IPS DF 4.7 (cell line): Measurements from ENCODE around the gene PTPRD.

Source experiments
- DNase-seq: peaks from one replicate; pipeline ENCODE4 v3.0.0-alpha.2; 2013; ENCODE audit warnings: low spot score; ENCODE audit errors: extremely low read depth

The PTPRD gene

DNA sequence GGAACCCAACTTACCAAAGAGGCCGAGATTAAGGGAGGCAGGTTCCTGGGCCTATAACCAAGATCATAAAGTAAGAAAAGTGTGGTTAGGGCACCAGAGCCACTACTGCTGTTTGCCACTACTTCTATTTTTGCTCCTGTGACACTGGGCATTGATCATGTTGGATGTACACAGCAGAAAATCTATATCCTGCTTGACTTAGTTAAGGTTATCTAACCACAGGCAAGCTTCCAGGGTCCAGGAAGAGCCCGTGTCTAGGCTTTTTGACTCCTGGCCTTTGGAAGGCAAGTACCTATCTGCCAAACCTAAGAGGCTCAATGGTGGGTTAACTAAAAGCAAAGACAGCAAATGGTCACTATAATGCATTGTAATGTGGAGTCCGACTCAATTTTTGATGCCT lies 2315.8 kb downstream of the PTPRD start:
- no peak for DNase-seq

DNA sequence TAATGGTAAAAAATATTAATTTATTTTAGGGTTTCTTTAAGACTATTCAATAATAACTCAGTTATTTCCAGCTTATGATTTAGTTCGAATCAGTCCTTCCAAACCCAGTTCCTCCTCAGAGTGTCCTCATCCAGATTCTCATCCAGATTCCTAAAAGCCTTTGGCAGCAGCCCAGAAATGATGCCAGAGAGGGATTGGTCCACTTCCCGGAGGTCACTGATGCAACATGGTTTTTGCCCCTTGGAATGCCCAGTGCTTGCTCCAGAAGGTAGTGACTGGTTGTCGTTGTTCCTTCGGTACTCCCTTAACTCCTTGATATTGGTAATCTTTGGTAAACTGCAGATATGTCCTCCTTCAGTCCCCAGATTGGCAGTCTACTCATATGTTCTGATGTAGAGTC lies 2320.1 kb downstream of the PTPRD start:
- no peak for DNase-seq

DNA sequence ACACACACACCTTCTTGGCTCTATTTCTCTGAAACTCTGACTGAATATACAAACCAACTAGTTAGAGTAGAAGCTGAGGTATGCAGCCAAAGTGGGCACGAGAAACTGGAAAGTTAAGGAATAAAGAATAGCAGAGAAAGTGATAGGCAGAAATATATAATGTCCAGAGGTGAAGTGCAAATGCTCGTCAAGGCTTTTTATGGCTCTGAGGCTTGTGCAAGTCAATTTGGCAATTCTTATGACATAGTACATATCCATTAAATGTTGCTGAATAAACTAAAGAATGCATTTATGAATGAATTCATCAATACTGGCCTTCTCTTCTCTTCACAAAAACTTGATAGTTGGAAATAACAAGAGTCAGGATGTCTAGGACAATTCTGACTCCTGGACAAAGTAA lies 2323.1 kb downstream of the PTPRD start:
- DNase-seq, result no peak

DNA sequence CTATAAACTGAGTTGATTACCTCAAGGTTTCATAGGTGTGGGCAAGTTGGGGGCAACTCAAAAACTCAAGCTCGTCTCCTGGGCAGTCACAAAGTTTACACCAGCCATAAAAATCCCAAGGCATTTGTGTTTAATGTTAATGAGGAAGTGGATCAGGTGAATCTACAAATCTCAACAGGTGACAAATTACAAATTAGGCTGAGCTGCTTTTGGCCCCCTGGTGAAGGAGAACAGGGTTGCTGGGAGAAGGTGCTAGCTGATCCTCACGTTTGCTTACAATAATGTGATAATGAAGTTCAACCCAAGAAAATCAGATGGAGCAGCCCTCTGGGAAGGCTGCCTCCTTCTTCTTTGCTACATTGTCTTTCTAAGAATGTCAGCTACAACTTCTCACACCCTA lies 2324.8 kb downstream of the PTPRD start:
- DNase-seq, result no peak

DNA sequence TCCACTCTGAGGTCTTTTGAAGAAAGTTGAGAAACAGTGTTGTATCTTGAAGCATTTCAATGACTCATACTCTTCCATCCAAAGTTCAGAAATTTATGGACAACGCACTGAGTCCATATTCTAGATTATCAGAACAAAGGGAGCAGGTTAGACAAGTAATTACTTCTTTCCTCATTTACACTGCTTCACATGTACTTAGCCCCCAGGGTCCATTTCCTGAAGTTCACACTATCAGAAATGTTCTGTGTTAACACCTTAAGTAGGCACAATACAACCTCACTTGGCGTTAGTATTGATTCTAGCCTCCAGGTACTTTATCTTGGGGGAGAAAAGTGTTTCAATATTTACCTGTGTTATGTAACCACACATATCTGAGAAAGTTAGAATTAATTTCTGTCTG lies 2325.3 kb downstream of the PTPRD start:
- no peak for DNase-seq

DNA sequence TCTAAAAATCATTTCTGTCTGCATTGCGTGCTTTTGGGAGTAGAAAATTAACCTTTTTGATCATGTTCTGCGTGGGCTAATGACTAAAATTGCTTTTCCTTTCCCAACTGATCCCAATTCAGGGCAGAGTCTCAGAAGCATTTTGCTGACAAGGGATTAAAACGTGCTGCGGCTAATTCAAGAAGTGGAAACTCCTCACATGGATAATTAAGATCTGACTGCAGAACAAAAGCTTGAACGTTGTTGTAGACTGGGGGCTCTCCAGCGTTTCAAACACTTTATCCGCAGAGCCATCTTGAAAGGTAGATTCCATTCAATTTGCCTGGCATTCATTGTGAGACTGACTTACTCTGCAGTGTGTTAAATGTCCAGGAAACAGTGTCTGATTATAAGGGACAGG lies 2327.9 kb downstream of the PTPRD start:
- no peak for DNase-seq

DNA sequence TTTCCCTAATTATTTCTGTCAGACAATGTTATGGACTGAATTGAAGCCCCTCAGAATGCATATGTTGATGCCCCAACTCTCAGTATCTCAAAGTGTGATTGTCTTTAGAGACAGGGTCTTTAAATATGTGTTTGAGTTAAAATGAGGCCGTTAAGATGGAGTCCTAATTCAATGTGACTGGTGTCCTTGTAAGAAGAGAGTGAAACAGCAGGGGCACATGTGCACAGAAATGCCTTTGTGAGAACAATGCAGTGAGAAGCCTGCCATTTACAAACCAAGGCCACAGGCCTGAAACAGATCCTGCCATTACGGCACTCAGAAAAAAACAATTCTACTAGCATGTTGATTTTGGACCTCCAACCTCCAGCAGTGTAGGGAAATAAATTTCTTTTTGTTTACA lies 2330.3 kb downstream of the PTPRD start:
- DNase-seq, result no peak

DNA sequence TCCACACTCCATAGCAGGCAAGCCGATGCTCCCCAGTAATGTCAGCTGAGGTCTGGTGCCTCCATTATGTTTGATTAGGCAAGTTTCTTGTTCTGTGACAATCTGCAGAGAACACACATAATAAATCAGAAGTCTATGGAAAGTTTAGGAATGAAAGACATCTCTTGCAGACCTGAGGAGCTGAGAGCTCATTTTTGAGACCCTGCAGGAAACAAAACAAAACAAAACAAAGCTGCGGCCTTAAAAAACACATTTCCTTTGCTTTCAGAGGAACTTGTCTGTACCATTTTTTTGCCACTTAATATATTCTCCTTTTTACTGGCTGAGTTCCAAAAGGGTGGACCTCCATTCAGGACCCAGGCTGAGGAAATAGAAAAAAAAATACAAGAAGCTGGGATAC lies 2332.0 kb downstream of the PTPRD start:
- no peak for DNase-seq

DNA sequence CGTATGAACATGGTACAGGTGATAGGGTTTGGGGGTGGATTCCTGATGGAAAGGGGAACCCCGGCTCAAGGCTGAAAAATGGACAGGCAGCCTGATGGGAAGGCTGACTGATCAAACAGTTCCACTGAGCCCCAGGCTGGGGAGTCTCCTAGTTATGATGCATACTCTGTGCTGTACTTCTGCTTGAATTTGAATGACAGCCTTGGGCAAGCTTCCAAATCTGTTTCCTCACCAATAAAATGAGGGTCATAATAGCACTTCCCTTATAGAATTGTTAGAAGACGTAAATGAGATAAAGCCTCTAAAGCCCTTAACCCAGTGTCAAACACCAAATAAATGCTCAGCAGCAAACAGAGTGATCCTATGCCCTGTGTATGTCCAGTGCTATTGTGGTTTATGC lies 2334.8 kb downstream of the PTPRD start:
- no peak for DNase-seq

DNA sequence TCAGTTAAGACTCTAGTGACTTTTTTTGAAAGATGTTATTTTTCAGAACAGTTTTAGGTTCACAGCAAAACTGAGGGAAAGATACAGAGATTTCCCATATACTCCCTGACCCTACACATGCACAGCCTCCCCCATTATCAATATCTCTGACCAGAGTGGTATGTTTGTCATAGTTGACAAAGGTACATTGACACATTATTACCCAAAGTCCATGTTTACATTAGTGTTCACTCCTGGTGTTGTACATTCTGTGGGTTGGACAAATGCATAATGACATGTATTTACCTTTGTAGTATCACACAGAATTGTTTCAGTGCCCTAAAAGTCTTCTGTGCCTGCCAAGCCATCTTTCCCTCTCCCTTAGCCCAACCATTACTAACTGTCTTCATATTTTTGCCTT lies 2342.6 kb downstream of the PTPRD start:
- no peak for DNase-seq

DNA sequence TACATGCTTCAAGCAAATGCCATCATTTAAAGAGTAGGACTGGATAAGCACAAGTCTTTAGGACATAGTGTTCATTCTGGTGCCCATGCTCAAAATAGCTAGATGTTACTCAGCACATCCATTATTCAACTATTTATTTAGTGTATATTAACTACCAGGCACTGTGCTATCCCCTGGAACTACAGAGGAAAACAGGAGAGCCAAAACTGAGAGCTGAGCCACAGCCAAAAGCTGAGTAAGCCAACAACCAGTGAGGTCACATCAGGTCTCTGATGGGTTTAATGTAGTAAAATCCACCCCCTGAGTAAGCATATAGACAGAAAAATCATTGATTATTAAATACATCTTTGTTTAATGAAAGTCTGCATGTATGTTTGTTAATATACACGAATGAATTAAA lies 2343.9 kb downstream of the PTPRD start:
- DNase-seq, result no peak

DNA sequence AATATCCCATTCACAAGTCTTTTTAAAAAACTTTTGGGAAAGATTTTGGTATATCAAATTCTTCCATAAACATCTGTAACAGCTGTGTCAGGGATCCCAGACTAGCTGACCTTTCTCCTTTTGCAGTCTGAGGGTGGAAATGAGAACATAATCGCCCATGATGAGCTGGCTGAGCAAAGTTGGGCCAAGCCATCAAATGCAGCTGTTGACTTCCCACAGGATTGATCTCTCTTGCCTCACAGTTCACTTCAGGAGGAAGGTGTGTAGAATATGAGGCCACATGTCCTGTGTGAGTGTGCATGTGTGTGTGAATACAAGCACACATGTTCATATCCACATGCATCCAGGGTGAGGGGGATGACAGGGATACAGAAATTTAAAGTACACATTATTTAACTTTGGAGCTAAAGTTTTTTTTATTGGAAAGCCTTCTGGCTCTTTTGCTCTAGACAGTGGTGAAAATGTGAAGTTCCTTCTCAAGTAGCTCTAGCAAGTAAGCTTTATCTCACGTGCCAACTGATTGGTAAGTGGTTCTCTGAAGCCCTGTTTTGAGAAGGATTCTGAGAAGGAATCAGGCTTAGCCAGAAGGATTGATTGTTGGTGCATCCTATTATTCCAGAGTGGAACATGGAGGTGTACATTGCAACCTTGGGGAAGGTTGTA lies 2344.5 kb downstream of the PTPRD start:
- no peak for DNase-seq

DNA sequence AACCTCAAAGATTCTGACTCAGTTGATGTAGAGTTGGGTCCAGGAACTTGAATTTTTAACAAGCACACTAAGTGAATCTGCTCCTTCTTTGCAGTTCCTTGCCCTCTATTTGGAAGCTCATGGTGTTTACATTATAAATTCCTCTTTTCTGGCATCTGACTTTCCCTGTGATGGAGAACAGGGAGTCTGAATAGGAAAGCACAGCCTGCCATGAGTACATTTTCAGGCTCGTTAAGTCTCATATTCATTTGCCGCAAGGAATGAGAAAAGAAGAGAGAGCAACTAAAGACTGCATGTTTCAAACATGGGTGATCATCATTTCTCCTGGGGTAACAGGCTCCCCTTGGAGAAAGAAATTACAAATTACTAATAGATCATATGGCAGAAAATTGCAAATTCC lies 2345.2 kb downstream of the PTPRD start:
- no peak for DNase-seq

DNA sequence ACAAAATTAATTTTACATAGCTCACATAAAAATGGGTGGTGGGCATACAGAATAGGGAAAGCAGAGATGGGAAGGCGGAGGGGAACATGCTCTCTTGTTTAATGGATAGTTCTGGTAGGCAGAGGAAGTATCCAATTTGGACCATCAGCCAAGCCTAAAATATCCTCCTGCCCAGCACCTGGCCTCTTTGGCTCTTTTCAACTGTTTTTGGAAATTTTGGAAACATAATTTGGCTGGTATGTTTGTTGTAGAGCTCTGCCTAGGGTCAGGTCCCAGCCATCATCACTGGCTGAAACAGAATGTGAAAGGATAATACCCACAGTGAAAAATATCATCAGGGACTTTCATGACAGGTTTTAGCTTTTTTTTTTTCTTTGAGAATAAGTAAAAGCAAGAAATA lies 2345.9 kb downstream of the PTPRD start:
- DNase-seq, result no peak

DNA sequence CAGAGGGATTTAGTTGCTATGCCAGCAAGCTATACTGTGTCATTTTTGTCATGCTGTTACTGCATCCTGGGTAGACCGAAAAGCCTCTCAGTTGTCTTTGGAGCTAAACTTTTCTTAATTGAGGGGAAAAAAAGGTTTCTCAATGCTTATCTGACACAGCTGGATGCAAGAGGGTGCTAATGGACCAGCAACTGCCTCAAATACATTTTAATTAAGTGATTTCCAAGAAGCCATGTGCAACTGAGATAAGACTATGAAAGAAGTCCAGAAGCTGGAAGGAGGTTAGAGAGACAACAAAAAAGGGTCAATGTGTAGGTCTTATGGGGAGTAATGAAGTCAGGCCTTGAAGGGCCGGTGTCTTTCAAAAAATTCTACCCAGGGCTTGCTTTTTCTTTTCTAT lies 2347.5 kb downstream of the PTPRD start:
- no peak for DNase-seq
